ENCODE data around the gene DEPDC1B.
A peak's percentile ranks its signal among the peaks of the same experiment; 100 is the strongest.
"Not testable (repeated sequence)": the region's sequence is repeated elsewhere in the genome, so short reads cannot be mapped to it uniquely, and the experiment has no call there.

The DEPDC1B gene

DNA sequence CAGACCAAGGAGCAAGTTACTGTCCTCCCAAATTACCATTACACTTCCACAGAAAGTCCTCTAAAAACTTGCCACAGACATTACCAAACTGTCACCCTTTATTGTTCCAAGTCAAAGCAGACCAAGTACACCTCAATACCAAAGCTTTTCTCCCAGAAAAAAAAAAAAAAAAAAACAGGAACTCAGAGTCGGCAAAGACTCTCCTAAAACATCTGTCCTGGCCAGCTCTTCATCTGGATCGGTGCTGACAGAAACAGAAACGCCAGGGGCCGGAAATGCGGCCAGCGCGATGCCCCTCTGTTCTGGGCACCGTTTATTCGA is 718 bp downstream of the DEPDC1B start:
- no peak for DNase-seq

DNA sequence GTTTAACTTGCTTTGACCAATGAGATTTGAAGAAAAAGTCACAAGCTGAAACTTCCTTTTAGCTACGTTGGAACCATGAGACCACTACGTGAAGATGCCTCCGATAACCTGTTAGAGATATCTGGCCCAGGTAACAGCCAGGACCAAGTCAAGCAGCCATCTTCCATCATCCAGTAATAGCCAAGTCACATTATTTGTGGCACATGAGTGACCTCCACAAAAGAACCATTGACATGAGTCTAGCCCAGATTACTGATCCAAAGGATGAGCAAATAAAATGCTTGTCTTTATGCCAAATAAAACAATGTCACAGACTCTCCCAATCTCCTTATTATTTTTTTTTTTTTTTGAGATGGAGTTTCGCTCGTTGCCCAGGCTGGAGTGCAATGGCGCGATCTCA is 1.6 kb downstream of the DEPDC1B start:
- no peak for DNase-seq

DNA sequence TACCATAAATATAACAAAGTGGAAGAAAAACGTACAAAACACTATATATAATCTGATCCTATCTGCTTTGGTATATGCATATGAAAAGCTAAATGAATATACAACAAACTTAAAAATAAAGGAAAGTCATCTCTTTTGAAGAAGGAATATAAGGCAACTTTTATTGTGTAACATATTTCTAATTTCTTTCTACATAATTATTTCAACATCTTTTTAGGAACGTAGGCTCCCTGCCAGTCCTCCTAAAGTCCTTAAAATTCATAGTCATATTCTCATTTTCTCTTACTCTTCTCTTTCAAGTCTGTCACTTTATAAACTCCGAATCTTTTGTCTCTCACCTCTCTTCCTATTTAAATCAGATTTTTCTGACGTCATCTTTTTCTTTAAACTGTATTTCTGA is 9.6 kb downstream of the DEPDC1B start:
- peak in 1 of 2 donors; percentile 74 for DNase-seq

DNA sequence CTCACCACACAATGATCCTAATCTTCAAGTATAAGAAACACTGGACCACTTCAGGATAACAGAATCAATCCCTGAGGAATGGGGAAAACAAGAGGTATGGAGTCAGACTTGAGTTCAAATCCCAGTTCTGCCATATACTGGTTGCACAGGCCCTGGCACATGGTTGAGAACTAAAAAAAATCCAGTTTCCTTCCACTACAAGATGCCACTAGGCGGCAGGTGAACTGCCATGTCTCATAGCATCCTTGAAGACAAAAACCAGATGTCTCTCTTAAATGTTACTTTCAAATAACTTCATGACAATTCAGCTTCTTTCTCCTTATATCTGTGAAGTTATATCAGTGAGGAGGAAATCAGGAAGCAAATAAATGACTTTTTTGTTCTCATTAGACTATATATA is 11.0 kb downstream of the DEPDC1B start:
- DNase-seq, result no peak

DNA sequence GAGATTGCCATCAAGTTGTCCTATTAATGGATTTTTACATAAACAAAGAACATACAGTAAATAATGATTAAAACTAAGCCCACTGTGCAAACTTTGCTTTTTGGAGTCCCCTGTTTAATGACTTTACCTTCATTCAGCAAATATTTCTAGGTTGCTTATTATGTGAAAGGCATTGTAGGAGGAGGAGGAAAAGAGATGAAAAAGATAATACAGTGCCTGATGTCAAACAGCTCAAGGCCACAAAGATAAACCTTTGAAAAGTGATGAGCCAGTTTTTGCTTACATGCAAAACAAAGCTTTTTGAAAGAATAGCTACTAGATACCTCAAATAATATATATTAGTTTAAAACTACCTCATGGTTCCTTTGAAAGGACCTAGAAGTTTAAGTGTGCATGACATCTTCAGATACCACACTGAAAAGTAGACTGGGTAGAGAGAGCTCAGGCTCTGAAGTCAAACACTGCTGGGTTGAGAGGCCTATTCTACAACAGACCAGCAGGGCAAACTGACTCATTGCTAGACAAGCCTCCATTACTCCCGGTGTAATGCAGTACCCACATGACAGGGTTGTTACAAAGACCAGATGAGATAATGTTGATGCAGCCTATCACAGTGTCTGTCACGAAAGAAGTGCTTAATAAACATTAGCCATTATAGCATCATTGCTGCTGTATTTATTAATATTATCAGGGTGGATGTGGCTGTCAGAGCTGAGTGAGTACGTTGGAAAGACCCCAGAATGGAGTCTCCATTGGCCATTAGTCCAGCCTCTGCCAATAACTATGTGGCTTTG is 11.8 kb downstream of the DEPDC1B start:
- DNase-seq, result peak; percentile 63 to 66

DNA sequence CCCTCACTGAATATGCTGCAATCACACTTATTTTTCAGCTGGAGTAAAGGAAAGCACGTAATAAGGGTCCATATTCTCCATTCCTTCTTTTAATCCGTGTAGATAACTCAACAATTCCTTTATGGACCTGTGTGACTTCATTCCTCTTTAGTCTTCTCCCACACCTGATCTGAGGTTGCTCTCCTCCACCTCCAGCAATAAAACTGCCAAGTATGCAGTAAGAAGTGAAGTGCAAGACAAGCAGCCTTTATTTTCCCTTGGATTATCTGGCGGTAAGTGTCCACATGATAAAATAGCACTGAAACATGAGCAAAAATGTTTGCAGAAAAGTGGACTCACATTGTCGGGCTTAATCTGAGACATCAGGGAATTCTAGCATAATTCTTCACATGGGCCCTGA is 13.8 kb downstream of the DEPDC1B start:
- DNase-seq, result no peak

DNA sequence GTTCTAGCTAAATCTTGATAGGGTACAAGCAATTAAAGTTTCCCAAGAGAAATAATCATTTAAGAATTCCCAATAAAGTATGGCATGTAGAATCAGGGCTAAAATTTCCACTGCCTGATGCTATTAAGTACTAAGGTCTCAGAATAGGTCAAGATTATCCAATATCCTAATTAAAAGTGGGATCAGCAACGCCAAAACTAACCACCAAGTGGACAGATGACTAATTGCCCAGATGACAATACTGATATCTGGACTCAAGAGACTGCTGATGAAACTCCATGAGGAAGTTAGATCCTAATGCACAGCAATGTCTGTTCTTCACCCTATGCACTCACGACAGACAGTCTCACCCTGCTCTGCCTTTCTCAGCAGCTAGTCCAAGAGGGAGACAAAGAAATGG is 14.3 kb downstream of the DEPDC1B start:
- DNase-seq, result peak; percentile 63 to 65

DNA sequence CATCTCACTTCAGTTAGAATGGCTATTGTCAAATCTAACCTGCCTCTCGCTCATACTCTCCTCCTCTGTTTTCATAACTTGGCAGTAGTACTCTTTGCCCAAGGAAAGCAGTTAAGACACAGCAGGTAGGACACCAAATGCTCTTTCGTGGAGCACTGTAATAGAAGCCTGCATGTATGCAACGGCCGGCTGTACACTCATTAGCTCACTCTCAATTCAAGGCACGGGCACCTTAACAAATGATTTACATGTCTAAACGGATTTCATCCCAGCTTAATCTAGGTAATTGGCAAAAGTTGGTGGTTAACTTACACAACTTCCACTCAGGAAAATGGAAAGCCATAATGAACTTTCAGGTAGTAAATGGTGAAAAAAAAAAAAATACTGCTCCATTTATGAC is 14.9 kb downstream of the DEPDC1B start:
- DNase-seq, result no peak

DNA sequence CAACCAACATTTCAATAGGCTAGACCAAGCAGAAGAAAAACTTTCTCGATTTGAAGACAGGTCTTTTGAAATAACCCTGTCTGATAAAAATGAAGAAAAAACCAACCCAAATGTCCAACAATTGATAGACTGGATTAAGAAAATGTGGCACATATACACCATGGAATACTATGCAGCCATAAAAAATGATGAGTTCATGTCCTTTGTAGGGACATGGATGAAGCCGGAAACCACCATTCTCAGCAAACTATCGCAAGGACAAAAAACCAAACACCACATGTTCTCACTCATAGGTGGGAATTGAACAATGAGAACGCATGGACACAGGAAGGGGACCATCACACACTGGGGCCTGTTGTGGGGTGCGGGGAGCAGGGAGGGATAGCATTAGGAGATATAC is 18.0 kb downstream of the DEPDC1B start:
- not testable (repeated sequence) for DNase-seq

DNA sequence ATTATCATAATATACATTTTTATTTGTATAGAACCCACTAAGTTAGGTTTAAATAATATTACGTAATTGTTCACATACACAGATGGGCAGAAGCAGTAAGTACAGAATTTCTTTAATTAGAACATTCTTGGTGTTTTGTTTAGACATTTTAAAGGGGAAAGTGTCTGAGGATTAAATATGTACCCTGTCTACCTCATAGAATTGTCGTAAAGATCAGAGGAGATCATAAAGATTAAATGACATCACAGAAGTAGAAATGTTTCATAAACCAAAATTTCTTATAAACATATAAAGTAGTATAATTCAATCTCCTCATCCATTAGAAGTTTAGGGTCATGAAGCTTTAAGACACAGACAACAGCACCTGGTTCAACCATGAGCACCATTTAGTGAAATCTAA is 20.1 kb downstream of the DEPDC1B start:
- DNase-seq, result no peak

DNA sequence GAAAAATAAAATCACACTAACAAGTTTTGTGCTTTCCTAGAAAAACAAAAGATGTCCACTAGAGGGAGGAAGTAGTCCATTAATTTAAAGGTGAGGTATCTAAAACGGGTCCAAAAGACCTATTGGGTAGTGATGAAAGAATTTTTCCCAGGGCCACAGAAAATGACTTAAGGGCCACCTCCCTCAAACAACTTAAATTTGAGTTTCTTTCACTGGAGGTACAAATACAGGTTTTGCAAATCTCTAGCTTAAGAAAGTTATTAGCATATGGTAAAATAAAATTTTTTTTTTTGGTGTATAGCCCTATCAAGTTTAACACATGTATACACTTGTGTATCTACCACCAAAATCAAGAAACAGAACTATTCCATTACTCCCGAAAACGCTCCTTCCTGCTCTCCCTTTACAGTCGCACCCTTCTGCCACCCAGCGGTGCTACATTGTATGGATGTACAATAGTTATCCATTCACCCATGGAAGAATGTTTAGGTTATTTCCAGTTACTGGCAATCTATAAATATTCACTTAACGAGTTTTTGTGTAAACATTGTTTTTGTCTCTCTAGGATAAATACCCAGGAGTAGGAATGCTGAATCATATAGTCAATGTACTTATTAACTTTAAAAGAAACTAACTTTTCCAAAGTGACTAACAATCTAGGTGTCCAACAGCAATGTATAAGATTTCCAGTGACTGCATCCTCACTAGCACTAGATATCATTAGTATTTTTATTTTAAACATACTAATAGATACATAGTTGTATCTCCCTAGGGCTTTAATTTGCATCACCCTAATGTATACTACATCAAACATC is 21.9 kb downstream of the DEPDC1B start:
- DNase-seq, result peak; percentile 14 to 50

DNA sequence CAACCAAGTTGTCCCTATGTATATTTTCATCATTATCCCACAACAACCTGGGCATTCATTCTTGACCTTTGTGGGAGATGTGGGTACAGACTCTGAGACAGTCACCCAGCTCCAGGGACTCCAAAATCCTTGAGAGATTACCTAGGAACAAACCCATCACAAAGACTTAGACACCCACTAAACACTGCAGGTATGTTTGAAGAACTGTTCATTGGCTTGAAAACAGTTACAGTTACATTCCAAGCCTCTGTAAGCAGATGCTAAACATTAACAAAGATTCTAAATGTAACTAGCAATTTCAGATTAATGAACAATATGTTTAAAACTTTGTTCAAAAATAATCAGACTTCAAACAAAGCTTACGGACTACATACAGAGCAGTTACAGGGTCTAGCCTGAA is 24.7 kb downstream of the DEPDC1B start:
- DNase-seq, result no peak

DNA sequence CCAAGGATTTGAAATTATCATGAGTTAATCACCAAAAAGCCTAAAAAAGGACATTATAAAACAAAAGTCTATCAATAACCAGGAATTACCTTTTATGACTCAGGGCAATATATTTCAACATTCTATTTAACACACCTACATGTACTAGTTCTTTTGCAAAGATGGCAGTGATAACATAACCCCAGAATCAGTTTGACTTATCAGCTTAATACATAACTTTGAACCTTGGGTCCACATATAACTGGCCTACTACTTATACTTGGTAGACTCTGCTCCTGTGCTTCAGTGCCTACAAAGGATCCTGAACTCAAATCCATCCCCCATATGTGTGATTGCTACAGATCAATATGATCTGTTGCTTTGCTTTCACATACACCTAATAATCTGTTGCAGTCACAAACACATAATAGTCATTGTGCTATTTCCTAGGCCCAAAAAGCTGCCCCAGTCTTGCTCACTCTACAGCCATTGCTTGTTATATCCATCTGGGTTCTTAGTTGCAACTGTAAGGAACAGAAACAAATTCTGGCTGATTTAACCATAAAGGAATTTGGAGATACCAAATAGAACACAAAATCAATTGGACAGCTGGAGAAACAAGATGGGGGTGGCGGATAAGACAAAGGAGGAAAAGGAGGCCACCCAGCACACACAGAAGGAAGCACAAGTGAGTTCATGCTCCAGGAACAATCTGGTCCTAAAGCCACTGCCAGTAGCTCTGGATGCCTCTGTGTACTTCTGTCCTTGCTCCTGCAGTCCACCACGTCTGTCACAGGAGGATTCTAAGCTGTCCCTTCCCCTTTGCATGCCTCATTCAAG is 25.5 kb downstream of the DEPDC1B start:
- no peak for DNase-seq

DNA sequence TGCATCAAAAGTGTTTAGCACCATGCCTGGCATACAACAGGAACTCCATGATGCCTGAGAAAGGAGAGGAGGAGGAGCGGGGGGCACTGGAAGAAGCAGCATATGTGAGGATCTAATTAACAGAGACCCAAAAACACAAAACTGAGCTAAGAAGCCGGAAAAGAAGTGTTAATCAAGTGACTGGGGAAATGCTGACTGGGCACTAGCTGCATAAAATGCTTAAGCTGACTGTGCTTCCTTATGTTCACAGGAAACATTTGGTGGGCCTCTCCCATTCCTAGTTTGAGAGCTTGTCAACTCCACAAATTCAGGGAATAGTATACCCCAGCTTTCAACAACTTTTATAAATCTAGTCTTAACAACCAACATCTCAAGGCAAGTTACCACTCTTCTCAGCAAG is 26.6 kb downstream of the DEPDC1B start:
- no peak for DNase-seq

DNA sequence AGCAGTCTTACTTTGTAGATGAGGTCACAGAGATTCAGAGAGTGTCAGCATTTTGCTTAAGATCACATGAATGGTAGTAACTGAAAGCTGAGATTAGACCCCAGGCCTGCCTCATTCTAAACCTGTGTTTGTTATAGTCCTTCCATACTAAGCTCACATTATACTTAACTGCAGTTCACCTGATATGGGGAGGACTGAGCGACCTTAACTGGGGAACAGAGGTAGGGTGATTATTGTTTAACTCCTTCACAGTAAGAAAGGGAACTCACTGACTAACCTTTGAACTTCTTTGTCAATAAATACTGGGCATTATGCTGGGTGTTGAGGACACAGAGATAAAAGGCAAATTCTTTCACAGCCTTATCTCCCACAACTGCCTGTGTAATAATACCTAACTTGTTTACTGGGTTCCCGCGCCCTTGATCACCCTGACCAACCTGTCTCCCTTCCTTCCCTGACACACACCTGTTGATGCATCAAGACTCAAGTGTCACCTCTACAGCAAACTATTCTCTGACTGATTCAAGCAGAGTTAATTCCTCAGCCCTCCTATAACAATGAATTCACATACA is 27.2 kb downstream of the DEPDC1B start:
- no peak for DNase-seq

DNA sequence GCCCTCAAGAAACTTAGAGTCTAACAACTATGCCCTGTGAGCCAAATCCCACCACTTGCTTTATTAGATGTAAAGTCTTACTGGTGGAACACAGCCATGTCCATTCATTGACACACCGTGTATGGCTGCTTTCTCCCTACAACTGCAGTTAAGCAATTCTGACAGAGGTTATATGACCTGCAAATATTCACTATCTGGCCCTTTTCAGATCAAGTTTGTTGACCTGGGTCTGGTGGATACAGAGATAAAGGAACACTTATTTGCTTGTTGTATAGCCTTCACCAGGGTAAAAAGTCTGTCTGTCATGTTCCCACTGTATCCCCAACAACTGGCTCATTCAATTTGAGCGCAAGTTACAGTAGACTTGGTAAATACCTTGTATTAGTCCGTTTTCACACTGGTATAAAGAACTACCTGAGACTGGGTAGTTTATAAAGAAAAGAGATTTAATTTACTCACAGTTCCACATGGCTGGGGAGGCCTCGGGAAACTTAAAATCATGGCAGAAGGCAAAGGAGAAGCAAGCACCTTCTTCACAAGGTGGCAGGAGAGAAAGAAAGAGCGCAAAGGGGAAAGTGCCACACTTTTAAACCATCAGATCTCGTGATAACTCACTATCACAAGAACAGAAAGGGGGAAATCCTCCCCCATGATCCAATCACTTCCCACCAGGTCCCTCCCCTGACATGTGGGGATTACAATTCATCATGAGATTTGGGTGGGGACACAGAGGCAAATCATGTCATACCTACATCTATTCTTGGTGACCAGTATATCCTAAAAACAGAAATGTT is 27.9 kb downstream of the DEPDC1B start:
- no peak for DNase-seq

DNA sequence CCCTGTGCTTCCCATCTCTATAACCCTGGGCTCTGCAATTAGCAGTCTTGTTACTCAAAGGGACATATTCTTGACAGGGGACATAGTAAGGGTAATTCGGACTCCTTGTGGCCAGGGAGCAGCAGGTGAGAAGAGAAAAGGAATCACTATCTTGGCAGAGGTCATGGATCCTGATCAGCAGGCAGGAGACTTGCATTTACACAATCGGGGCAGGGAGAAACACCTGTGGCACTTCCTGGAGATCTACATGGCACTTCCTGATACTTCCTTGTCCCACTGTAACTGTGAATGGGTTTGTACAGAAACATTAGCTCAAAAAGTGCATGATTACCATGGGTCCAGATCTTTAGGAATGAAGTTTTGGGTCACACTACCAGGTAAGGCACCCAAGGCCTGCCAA is 29.2 kb downstream of the DEPDC1B start:
- no peak for DNase-seq

DNA sequence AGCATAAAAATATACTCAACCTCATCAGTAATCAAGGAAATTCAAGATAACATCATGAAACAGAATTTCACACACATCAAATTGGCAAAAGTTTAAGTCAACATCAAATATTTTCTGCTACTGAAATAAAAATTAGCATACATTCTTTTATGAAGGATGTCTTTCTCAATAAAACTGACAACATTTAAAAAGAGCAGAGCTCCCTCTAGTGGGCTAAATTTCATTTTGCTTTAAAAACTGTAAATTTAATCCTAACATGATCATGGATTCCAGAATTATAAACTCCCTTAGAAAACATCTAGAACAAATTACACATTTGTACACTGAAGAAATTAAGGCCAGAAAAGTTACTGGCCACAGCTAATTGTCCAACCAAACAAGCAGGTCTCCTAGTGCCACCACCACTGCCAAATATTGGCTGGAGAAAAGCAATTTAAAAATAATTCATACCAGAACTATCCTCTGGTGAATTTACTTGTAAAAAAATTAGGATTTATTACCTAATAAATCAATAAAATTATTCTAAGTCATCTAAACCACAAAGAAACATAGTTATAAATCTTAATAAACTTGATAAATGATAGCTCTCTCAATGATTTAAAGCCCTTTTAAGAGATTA is 31.2 kb downstream of the DEPDC1B start:
- peak; percentile 27 to 78 for DNase-seq

DNA sequence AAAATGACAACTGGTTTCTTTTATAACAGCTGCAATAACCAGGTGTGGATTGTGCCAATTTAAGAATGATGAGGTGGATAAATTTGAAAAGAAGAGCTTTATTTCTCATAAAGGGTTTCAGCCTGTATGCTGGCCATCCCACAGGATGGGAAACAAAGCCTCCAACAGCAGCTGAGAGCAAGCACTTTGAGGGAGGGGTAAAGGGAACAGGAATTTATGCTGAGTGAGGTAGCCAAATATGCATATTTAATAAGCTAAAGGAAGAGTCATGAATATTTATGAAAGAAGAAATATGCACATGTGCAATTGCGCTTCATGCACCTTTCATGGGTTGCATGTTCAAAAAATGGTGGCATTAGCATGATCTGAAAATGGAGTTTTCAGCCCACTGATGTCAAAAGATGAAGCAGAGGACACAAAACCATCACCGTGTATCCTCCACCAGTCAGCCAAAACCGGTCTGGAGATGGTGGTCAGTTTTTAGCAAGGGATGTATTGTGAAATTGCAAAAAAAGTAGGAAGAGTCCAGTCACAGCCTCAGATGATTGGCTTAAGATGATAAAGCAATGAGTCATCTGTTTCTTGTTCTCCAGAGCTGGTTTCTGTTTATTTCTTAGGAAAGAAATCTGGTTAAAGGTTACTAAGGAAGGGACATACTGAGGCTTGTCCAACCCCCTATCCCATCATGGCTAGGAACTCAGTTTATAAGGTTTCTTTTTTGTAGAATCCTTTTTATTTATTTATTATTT is 47.9 kb downstream of the DEPDC1B start:
- peak; percentile 69 to 84 for DNase-seq

DNA sequence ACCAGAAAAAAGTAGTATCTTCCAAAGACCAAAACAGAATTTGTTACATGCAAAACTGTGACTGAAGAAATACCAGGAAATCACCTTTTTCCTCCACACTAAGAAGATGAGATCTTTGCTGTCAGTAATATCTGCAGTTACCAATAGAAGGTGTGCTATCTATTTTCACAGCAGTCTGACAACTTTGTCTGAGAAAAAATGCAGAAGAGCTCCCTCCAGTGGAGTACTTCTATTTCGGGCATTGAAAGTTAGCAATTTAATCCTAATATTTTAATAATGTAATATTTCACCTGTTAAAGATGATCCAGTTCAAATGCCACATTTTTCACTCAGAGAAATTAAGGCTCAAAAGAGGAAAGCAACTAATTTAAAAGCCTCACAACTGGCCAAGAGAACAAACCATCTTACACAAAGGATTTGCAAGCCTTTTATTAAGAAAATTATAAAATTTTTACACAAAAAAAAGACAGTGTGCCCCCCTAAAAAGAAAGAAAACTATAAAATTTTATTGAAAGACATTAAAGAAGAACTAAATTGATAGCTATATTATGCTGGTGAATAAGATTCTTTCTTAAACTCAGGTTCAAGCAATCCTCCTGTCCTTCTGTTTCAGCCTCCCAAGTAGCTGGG is 50.6 kb downstream of the DEPDC1B start:
- DNase-seq, result peak; percentile 38 to 44

Measured in inflammatory macrophage (primary cell).